HepG2 (cell line): Measurements from ENCODE around the gene ANKLE1. TPM values are rescaled to one million over a fixed set of nuclear protein-coding genes. Genes with fewer than 3 reads are reported as not detected.

Experiments used
- ADNP ChIP-seq: sonication (generic); formaldehyde crosslinking; IDR thresholded peaks from 2 replicates; pipeline ENCODE4 v1.4.0; 2020; ENCODE audit warnings: missing genetic modification reagents
- BHLHE40 ChIP-seq: IDR thresholded peaks from 2 replicates; pipeline ENCODE4 v1.6.1; 2011; ENCODE audit warnings: low read length, improper control_type of control experiment
- BRCA1 ChIP-seq: sonication (generic); formaldehyde crosslinking; IDR thresholded peaks from 2 replicates; pipeline ENCODE4 v1.4.0; 2020; ENCODE audit warnings: missing genetic modification reagents
- CENPT ChIP-seq: sonication (generic); formaldehyde crosslinking; IDR thresholded peaks from 2 replicates; pipeline ENCODE4 v1.8.0; 2022; ENCODE audit warnings: low read depth, mild to moderate bottlenecking, moderate library complexity, missing genetic modification reagents
- DMAP1 ChIP-seq: IDR thresholded peaks from 2 replicates; pipeline ENCODE4 v1.6.1; 2016
- GFI1 ChIP-seq: sonication (generic); formaldehyde crosslinking; IDR thresholded peaks from 2 replicates; pipeline ENCODE4 v1.5.0; 2020; ENCODE audit warnings: missing genetic modification reagents, mild to moderate bottlenecking, borderline replicate concordance
- HIC2 ChIP-seq: sonication (generic); formaldehyde crosslinking; IDR thresholded peaks from 2 replicates; pipeline ENCODE4 v1.9.0; 2022; ENCODE audit warnings: low read depth, missing genetic modification reagents
- JDP2 ChIP-seq: sonication (generic); formaldehyde crosslinking; IDR thresholded peaks from 2 replicates; pipeline ENCODE4 v1.8.1; 2022; ENCODE audit warnings: missing genetic modification reagents, borderline replicate concordance
- KDM5B ChIP-seq: sonication (generic); formaldehyde crosslinking; IDR thresholded peaks from 2 replicates; pipeline ENCODE4 v1.4.0; 2020; ENCODE audit warnings: missing genetic modification reagents, mild to moderate bottlenecking, borderline replicate concordance
- MED8 ChIP-seq: sonication (generic); formaldehyde crosslinking; IDR thresholded peaks from 2 replicates; pipeline ENCODE4 v1.8.1; 2023; ENCODE audit warnings: mild to moderate bottlenecking, missing genetic modification reagents; ENCODE audit not compliant: insufficient replicate concordance
- MXI1 ChIP-seq: IDR thresholded peaks from 3 replicates; pipeline ENCODE4 v1.6.1; 2012; ENCODE audit warnings: low read depth, low read length, inconsistent platforms, borderline replicate concordance
- NKX3-1 ChIP-seq: sonication (generic); formaldehyde crosslinking; IDR thresholded peaks from 2 replicates; pipeline ENCODE4 v1.5.0; 2020; ENCODE audit warnings: missing genetic modification reagents
- NR2F6 ChIP-seq, 2 experiments: IDR thresholded peaks; 2 replicates each; pipeline ENCODE4 v1.6.1; 2016; ENCODE audit warnings: antibody characterized with exemption in 1 of 2, mild to moderate bottlenecking in 1 of 2
- REXO4 ChIP-seq: sonication (generic); formaldehyde crosslinking; IDR thresholded peaks from 2 replicates; pipeline ENCODE4 v1.8.0; 2022; ENCODE audit warnings: missing genetic modification reagents, mild to moderate bottlenecking, borderline replicate concordance
- SPEN ChIP-seq: sonication (generic); formaldehyde crosslinking; IDR thresholded peaks from 2 replicates; pipeline ENCODE4 v1.5.1; 2020; ENCODE audit warnings: low read depth, mild to moderate bottlenecking, missing genetic modification reagents
- ZBTB1 ChIP-seq: sonication (generic); formaldehyde crosslinking; IDR thresholded peaks from 2 replicates; pipeline ENCODE4 v1.4.0; 2020; ENCODE audit warnings: missing genetic modification reagents, borderline replicate concordance
- ZBTB26 ChIP-seq: IDR thresholded peaks from 2 replicates; pipeline ENCODE4 v1.6.1; 2016; ENCODE audit warnings: missing compliant biosample characterization, missing genetic modification reagents, borderline replicate concordance
- ZFP41 ChIP-seq: sonication (generic); formaldehyde crosslinking; IDR thresholded peaks from 2 replicates; pipeline ENCODE4 v1.4.0; 2020; ENCODE audit warnings: mild to moderate bottlenecking, missing genetic modification reagents, borderline replicate concordance
- ZFX ChIP-seq: sonication (generic); formaldehyde crosslinking; IDR thresholded peaks from 2 replicates; pipeline ENCODE4 v1.4.0; 2020; ENCODE audit warnings: mild to moderate bottlenecking, low read depth, missing genetic modification reagents, moderate library complexity
- ZNF101 ChIP-seq: sonication (generic); formaldehyde crosslinking; IDR thresholded peaks from 2 replicates; pipeline ENCODE4 v1.4.0; 2020; ENCODE audit warnings: mild to moderate bottlenecking, low read depth, missing genetic modification reagents, borderline replicate concordance
- ZNF274 ChIP-seq: sonication (generic); formaldehyde crosslinking; IDR thresholded peaks from 2 replicates; pipeline ENCODE4 v1.5.1; 2020; ENCODE audit warnings: mild to moderate bottlenecking, missing genetic modification reagents
- ZNF556 ChIP-seq: sonication (generic); formaldehyde crosslinking; IDR thresholded peaks from 2 replicates; pipeline ENCODE4 v1.4.0; 2020; ENCODE audit warnings: mild to moderate bottlenecking, missing genetic modification reagents, borderline replicate concordance
- ZNF580 ChIP-seq: IDR thresholded peaks from 2 replicates; pipeline ENCODE4 v1.6.1; 2016; ENCODE audit warnings: low read depth, borderline replicate concordance
- ZNF781 ChIP-seq: sonication (generic); formaldehyde crosslinking; IDR thresholded peaks from 2 replicates; pipeline ENCODE4 v1.5.1; 2020; ENCODE audit warnings: borderline replicate concordance, mild to moderate bottlenecking, missing genetic modification reagents; ENCODE audit errors: not compliant biosample characterization
- polyA plus RNA-seq, 8 experiments: library from polyadenylated mRNA; depleted of rRNA in 3 of 8; stranded (reverse) in 7 of 8; unstranded in 1 of 8; fragments of >200 nt; fragmentation: Illumina TruSeq in 4 of 8; extraction: Trizol in 4 of 8; gene quantifications; 2 replicates each; pipeline versions ENCODE4 v1.2.1 to v1.2.3, GENCODE V29; 2011 to 2016; ENCODE audit warnings: low read depth in 4 of 8, missing spikeins in 1 of 8, mixed read lengths in 1 of 8; ENCODE audit not compliant: insufficient read depth in 1 of 8
- total RNA-seq, 5 experiments: library from RNA; depleted of rRNA; stranded (reverse); fragments of >200 nt; fragmentation: Illumina TruSeq; extraction: Trizol; gene quantifications; 2 replicates each; pipeline ENCODE4 v1.2.3, GENCODE V29; 2016; ENCODE audit warnings: low read depth in 1 of 5

Gene ANKLE1
- total and polyA plus RNA-seq, 2 of the 13 experiments (the other 11 are each of a cell fraction or from before 2014, with no cell fraction given) = 0.69 to 1.5 TPM

GRCh38 chr19:17248011-17248776 is 33.5 kb upstream of the ANKLE1 start (continued):
- TF ChIP-seq REXO4 (CRISPR knock-in tag) = no peak
- TF ChIP-seq HIC2 (CRISPR knock-in tag) = peak; percentile 90
- TF ChIP-seq NKX3-1 (CRISPR knock-in tag) = no peak
- TF ChIP-seq ZNF101 = no peak
- TF ChIP-seq CENPT = no peak
- TF ChIP-seq KDM5B (CRISPR knock-in tag) = peak; percentile 61; the same call in 1 of the 2 replicates
- peak; percentile 100 for TF ChIP-seq NR2F6 (IDR thresholded peaks at IDR 0.05)
- peak; percentile 100 for TF ChIP-seq NR2F6 (CRISPR knock-in tag; IDR thresholded peaks at IDR 0.05)
- TF ChIP-seq ZNF556 (CRISPR knock-in tag) = 0 out of 2 replicates have a peak, but pooled peaks have one; percentile 58
- peak; percentile 73 for TF ChIP-seq DMAP1
- TF ChIP-seq GFI1 (CRISPR knock-in tag) = peak; percentile 95
- TF ChIP-seq ZBTB1 = no peak
- TF ChIP-seq ZNF781 (CRISPR knock-in tag) = peak; percentile 8
- no peak; the same call in 2 of the 3 replicates for TF ChIP-seq MXI1
- no peak; the same call in 1 of the 2 replicates for TF ChIP-seq ZNF274 (CRISPR knock-in tag)
- TF ChIP-seq BHLHE40 = peak; percentile 47; the same call in 1 of the 2 replicates
- TF ChIP-seq SPEN = peak; percentile 93; the same call in 1 of the 2 replicates
- TF ChIP-seq ADNP (CRISPR knock-in tag) = no peak
- no peak for TF ChIP-seq ZBTB26 (CRISPR knock-in tag)
- peak; percentile 66; the same call in 1 of the 2 replicates for TF ChIP-seq ZNF580 (CRISPR knock-in tag)
- TF ChIP-seq JDP2 (CRISPR knock-in tag) = no peak
- TF ChIP-seq BRCA1 (CRISPR knock-in tag) = no peak
- no peak for TF ChIP-seq ZFP41 (CRISPR knock-in tag)
- TF ChIP-seq ZFX (CRISPR knock-in tag) = peak; percentile 88
- peak; percentile 96 for TF ChIP-seq MED8 (CRISPR knock-in tag)
